PC-9 (cell line): ENCODE measurements around the gene CAPZB.

Experiments used
- CTCF ChIP-seq: fragments of 200-600 bp; sonication (generic); conservative IDR thresholded peaks from 2 replicates; pipeline ENCODE4 v1.6.1; 2017; ENCODE audit warnings: mixed run types, antibody characterized with exemption, mild to moderate bottlenecking, moderate library complexity
- EZH2 ChIP-seq: fragments of 200-600 bp; sonication (generic); IDR thresholded peaks from 2 replicates; pipeline ENCODE4 v1.8.0; 2017; ENCODE audit warnings: antibody characterized with exemption, low read depth

- TF ChIP-seq CTCF (no peak), EZH2 (no peak)
These were observed 139.9 kb downstream of the CAPZB start for GRCh38 chr1:19345391-19345790.
